Activated CD8-positive, alpha-beta T cell treated with anti-CD3 and anti-CD28 coated beads, Interleukin-2, amount 10 ng/mL, durations not matched to agents 7 days and 5 days (primary cell): ENCODE measurements around the gene LIFR. TPM values are rescaled to one million over a fixed set of nuclear protein-coding genes. Genes with fewer than 3 reads are reported as not detected.

ENCODE experiments used
- ATAC-seq: fragments of 150-1000 bp; cut with Tn5 transposase; one replicate; pipeline ENCODE4 v1.10.0; 2021; ENCODE audit warnings: moderate library complexity
- CTCF ChIA-PET: fragments of 350-600 bp; sonication (Branson Sonifier 250); formaldehyde crosslinking; loops from one replicate; lab custom pipeline; 2021; ENCODE audit warnings: antibody characterized with exemption; lab: Charles Lee
- POLR2A ChIA-PET: fragments of 350-600 bp; sonication (Branson Sonifier 250); formaldehyde crosslinking; loops from one replicate; lab custom pipeline; 2021; ENCODE audit warnings: antibody characterized with exemption; lab: Charles Lee
- DNase-seq: peaks from one replicate; pipeline ENCODE4 v3.0.0-alpha.2; 2020
- H3K27ac Mint-ChIP-seq: one replicate; pipeline ENCODE4 v1.8.0; 2021; ENCODE audit warnings: mild to moderate bottlenecking, mixed read lengths
- H3K27me3 Mint-ChIP-seq: one replicate; pipeline ENCODE4 v1.8.0; 2021; ENCODE audit warnings: low read depth, mixed read lengths
- H3K36me3 Mint-ChIP-seq: one replicate; pipeline ENCODE4 v1.8.0; 2021; ENCODE audit warnings: low read depth, mixed read lengths
- H3K4me1 Mint-ChIP-seq: one replicate; pipeline ENCODE4 v1.8.0; 2021; ENCODE audit warnings: low read depth, mixed read lengths
- H3K4me3 Mint-ChIP-seq: one replicate; pipeline ENCODE4 v1.8.0; 2021; ENCODE audit warnings: mild to moderate bottlenecking, mixed read lengths
- H3K9me3 Mint-ChIP-seq: one replicate; pipeline ENCODE4 v1.8.0; 2022; ENCODE audit warnings: mixed read lengths; ENCODE audit not compliant: insufficient read depth
- total RNA-seq, 2 experiments: library from RNA; stranded (reverse); gene quantifications; one replicate each; pipeline ENCODE4 v1.2.3, GENCODE V29; 2021

LIFR gene
- total RNA-seq, 2 experiments from 2014 or later = not detected

DNA sequence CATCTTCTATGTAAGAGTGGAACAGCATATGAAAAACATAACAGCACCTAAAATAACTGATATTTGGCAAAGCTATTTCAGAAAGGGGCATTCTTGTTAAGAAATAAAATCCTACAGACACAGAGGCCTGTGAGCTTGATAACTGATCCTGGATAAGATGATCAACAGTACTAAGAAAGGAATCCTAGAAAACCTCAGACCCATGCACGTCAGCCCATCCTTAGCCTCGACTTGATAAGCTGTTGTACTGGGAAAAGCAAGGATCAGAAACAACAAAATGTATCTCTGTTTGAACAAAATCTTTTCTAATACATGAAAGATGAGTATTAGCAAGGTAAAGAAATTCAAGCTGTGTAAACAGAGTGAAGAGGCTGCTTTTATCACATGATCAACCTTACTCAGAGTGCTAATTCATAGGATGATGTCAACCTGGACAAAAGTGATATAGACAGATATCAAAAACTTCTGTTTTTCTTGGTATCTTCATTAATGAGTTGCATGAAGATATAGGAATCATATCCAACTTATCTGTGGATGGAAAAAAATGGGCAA is 15.2 kb downstream of the LIFR start:
- H3K27me3 Mint-ChIP-seq = peaks cover 22% of the 10 kb centered on the region
- no peaks in the 10 kb centered on the region for H3K4me1 Mint-ChIP-seq
- ATAC-seq (no peak), DNase-seq (no peak)
- no peak overlapping the region for H3K4me3 Mint-ChIP-seq
- ChIA-PET POLR2A (no interaction called here), CTCF (interaction anchor here (1.3 to 3.2 kb wide), 2 partner anchors 9 to 100 kb away, joined by 5 to 15 read pairs; no protein-coding TSS in a partner anchor)
- H3K36me3 Mint-ChIP-seq = no peaks in the 10 kb centered on the region
- H3K27ac Mint-ChIP-seq = no peak overlapping the region
- H3K9me3 Mint-ChIP-seq = no peaks in the 10 kb centered on the region

DNA sequence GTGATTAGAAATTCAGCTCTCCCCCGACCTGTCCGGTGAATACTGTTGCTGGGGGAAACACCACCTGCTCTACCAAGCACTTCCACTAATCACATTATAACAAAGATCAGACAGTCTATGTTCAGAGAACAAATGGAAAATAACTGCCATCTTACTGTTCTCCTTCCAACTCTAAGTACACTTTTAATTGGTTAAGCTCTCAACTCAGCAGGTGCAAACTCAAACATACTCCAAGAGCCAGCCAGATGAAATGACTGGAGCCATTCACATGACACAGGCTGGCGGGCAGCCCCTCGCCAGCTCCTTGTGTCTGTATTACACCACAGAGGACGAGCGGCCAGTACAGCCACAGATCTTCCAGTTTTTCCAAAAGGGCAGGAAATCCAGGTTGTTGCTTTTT is 16.1 kb downstream of the LIFR start:
- POLR2A ChIA-PET = no interaction called here
- Mint-ChIP-seq H3K27ac (no peak overlapping the region), H3K9me3 (no peaks in the 10 kb centered on the region), H3K4me3 (no peak overlapping the region), H3K27me3 (peaks cover 22% of the 10 kb centered on the region), H3K36me3 (no peaks in the 10 kb centered on the region), H3K4me1 (no peaks in the 10 kb centered on the region)
- DNase-seq = no peak
- ATAC-seq = no peak
- CTCF ChIA-PET = interaction anchor here (1.3 to 3.2 kb wide), 2 partner anchors 10 to 99 kb away, joined by 5 to 15 read pairs; no protein-coding TSS in a partner anchor

DNA sequence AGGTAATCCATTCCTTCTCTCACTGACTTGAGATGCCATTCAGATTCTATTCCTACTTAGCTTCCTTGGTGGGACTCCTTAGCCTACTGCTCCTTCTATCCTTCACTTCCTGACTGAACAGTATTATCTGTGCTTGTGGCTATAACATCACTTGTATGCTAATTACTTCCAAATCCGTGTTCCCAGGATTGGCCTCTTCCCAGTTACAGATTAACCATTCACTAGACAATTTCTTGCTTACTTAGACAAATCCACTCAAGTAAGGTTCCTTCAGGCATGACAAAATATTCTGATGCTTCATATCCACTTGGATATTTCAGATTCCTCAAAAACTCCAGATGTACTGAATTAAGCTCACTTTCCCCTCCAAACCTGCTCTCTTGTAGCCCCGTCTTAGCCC is 18.3 kb downstream of the LIFR start:
- POLR2A ChIA-PET = no interaction called here
- H3K9me3 Mint-ChIP-seq = no peaks in the 10 kb centered on the region
- CTCF ChIA-PET = no interaction called here
- no peak for DNase-seq
- H3K27me3 Mint-ChIP-seq = peaks cover 25% of the 10 kb centered on the region
- H3K27ac Mint-ChIP-seq = no peak overlapping the region
- ATAC-seq = no peak
- no peak overlapping the region for H3K4me3 Mint-ChIP-seq
- no peaks in the 10 kb centered on the region for H3K36me3 Mint-ChIP-seq
- H3K4me1 Mint-ChIP-seq = no peaks in the 10 kb centered on the region

DNA sequence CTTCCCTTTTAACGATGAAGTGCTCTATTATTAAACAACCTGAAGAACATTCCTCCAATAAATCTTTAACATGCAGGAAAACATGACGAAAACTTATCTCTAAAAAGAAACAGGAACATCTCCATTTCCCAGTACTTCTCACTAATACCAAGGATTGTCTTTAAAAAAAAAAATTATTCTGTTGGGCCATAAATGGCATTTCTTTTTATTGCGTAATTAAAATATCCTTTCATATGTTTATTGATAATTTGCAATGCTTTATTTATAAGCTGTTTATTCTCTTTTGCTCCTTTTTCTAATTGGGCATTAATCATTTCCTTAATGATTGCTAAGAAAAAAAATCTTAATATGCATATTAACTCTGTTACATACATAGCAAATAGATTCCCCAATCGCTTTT is 18.9 kb downstream of the LIFR start:
- Mint-ChIP-seq H3K27me3 (peaks cover 25% of the 10 kb centered on the region), H3K4me3 (no peak overlapping the region), H3K27ac (no peak overlapping the region), H3K36me3 (no peaks in the 10 kb centered on the region), H3K9me3 (no peaks in the 10 kb centered on the region), H3K4me1 (no peaks in the 10 kb centered on the region)
- DNase-seq (no peak), ATAC-seq (no peak)
- ChIA-PET CTCF (no interaction called here), POLR2A (no interaction called here)

DNA sequence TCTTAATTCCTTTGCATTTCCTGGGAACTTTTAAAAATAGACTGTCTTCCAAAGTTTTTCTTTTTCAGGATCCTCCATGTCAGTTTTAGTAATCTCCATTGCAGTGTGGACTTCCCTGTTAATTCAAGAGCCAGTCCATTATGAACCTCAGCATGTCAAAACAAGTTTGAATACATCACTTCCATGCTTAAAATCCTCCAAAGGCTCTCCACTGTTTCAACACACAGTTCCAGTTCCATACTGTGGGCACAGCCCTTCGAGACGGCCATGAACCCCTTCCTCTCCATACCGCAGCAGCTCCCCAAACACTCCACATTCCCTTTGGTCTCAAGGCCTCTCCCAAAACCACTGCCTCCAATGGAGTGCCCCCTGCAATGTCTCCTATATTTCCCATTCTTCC is 19.5 kb downstream of the LIFR start:
- no peaks in the 10 kb centered on the region for H3K9me3 Mint-ChIP-seq
- no peak for DNase-seq
- ChIA-PET POLR2A (no interaction called here), CTCF (no interaction called here)
- H3K4me1 Mint-ChIP-seq = no peaks in the 10 kb centered on the region
- no peaks in the 10 kb centered on the region for H3K36me3 Mint-ChIP-seq
- no peak for ATAC-seq
- H3K4me3 Mint-ChIP-seq = no peak overlapping the region
- H3K27ac Mint-ChIP-seq = no peak overlapping the region
- peaks cover 28% of the 10 kb centered on the region for H3K27me3 Mint-ChIP-seq

DNA sequence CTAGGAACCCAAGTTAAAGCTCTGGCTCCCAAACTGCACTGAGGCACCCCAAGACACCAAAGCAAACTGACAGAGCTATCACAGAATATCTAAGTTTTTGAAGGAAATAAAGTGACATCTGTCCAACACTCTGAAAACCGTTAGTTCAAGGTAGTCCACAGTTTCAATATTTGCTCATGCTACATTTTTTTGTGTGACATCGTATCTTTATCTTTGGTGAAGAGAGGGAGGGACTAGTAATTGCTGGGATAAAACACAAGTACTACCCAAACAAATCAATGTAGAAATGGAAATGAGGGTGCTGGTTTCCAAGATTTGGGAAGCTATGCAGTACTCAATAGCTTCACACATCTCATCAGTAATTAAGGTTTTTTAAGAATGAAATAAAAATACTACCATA is 20.6 kb downstream of the LIFR start:
- Mint-ChIP-seq H3K27ac (no peak overlapping the region), H3K9me3 (no peaks in the 10 kb centered on the region), H3K4me3 (no peak overlapping the region), H3K4me1 (no peaks in the 10 kb centered on the region), H3K36me3 (no peaks in the 10 kb centered on the region), H3K27me3 (peaks cover 27% of the 10 kb centered on the region)
- ChIA-PET CTCF (no interaction called here), POLR2A (no interaction called here)
- DNase-seq (no peak), ATAC-seq (no peak)

DNA sequence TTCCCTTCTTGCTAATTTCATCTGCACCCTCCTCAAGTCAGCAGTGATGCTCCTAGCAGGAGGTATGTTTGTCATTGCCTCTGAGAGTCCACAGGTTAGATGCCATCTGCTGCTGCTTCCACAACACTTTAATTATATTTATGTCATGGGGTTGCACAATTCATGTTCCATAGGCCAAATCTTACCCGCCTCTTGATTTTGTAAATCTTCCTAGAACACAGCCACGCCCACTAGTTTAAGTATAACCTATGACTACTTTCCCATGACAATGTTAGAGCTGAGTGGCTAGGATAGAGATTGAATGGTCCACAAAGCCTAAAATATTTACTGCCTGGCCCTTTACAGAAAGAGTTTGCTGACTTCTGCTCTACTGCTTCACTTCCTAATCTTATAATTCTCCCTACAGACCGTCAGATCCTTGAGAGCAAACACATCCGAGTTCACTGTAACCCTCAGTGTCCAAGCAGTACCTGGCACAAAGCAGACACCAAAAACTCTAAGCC is 21.1 kb downstream of the LIFR start:
- DNase-seq (no peak), ATAC-seq (no peak)
- no peaks in the 10 kb centered on the region for H3K9me3 Mint-ChIP-seq
- no peaks in the 10 kb centered on the region for H3K36me3 Mint-ChIP-seq
- POLR2A ChIA-PET = no interaction called here
- no peak overlapping the region for H3K27ac Mint-ChIP-seq
- H3K4me3 Mint-ChIP-seq = no peak overlapping the region
- H3K4me1 Mint-ChIP-seq = no peaks in the 10 kb centered on the region
- H3K27me3 Mint-ChIP-seq = peaks cover 28% of the 10 kb centered on the region
- CTCF ChIA-PET = no interaction called here

DNA sequence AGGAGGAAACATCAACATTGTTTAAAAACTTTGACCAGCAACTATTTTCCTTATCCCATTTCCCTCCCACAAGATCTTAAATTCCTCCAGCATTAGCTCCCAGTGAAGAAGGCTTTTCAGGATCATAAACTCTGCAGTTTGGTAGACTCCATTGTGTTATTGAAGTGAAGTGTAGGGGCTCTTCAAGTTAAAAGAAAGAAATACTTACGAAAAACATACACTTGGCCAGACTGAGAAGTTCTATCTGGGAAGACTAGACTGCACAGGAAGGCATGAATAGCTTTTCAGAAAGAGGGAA is 22.3 kb downstream of the LIFR start:
- DNase-seq (no peak), ATAC-seq (no peak)
- H3K36me3 Mint-ChIP-seq = no peaks in the 10 kb centered on the region
- H3K27ac Mint-ChIP-seq = no peak overlapping the region
- peaks cover 28% of the 10 kb centered on the region for H3K27me3 Mint-ChIP-seq
- no peaks in the 10 kb centered on the region for H3K4me1 Mint-ChIP-seq
- ChIA-PET POLR2A (no interaction called here), CTCF (no interaction called here)
- H3K4me3 Mint-ChIP-seq = no peak overlapping the region
- H3K9me3 Mint-ChIP-seq = no peaks in the 10 kb centered on the region

DNA sequence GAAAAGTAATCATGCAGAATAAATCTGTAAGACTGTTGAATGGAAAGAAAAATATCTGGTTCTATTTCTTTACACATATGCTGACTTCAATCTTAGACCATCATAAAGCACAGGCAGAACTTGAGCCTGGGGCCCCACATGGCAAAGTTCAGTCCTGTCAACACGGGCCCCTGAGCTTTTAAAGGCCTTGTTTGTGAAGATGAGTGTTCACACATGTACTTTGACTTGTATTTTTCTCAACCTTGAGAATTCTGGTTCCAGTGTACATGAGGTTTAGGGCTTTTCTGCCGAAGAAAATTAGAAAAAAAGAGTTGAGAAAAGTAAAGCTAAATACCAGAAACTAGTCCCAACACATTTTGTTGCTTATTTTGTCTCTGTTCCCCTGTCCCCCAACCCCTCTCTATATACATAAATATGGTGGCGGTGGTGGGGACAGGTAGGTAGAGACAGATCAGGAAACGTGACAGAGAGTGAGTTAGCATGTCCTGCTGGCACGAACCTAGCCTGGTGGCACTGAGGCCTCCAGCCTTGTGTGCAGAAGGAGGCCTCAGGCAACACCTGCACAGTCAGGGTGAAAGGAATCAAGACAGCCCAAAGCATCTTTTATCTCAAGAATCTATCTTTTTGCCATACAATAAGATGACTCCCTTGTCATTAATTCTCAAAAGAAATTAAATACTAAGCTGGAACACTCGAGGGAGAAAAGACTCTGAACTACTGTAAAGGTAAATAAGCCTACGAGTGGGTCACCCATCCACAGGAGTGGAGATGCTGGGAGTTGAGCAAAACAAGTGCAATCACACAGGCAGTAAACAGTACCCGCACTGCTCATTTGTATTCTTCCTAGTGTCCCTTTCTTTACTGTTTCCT is 22.9 kb downstream of the LIFR start:
- Mint-ChIP-seq H3K4me3 (no peak overlapping the region), H3K36me3 (no peaks in the 10 kb centered on the region), H3K4me1 (no peaks in the 10 kb centered on the region), H3K27ac (no peak overlapping the region), H3K27me3 (peaks cover 26% of the 10 kb centered on the region), H3K9me3 (no peaks in the 10 kb centered on the region)
- ATAC-seq = no peak
- DNase-seq = no peak
- ChIA-PET CTCF (no interaction called here), POLR2A (no interaction called here)

DNA sequence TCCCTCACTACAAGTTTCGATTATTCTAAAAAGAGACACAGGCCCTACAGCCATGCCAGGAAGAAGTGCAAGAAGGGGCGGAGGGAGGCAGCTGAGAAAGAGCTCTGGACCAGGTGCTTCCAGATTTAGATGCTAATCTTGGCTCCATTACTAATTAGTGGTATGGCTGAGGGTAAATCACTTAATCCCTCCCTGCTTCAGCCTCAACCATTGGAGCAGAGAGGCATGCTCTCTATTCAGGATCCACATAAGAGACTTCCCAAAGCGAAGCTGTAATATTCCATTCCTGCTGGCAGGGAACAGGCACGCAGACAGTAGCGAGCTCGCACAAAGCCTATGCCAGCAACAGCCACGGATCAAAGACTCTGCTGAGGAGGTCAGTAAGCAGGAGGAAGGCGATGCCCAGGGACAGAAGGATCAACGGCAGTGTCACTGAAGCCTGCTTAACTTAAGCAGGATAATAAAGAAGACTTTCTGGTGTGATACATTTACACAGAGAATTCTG is 24.2 kb downstream of the LIFR start:
- ATAC-seq (no peak), DNase-seq (no peak)
- Mint-ChIP-seq H3K27ac (no peak overlapping the region), H3K36me3 (no peaks in the 10 kb centered on the region), H3K4me1 (no peaks in the 10 kb centered on the region), H3K27me3 (peaks cover 25% of the 10 kb centered on the region), H3K4me3 (no peak overlapping the region), H3K9me3 (no peaks in the 10 kb centered on the region)
- POLR2A ChIA-PET = no interaction called here
- CTCF ChIA-PET = no interaction called here

DNA sequence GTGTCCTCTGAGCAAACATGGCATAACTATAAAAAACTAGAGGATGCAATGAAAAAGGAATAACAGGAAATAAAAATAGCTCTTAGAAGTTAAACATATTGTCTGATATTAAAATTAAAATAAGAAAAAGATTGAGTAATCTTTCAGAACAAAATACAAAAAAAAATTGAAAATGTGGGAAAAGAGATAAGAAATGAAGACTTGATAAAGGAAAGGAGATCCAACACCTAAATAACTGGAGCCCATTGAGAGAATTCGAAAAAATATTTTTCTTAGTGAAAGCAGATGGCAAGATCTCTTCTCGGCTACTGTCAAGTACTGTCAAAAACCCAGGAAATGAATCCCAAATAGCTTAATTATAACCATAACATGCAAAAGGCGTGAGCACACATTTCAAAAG is 24.9 kb downstream of the LIFR start:
- H3K36me3 Mint-ChIP-seq = no peaks in the 10 kb centered on the region
- H3K4me1 Mint-ChIP-seq = no peaks in the 10 kb centered on the region
- DNase-seq (no peak), ATAC-seq (no peak)
- POLR2A ChIA-PET = no interaction called here
- H3K4me3 Mint-ChIP-seq = no peak overlapping the region
- no peaks in the 10 kb centered on the region for H3K9me3 Mint-ChIP-seq
- H3K27ac Mint-ChIP-seq = no peak overlapping the region
- H3K27me3 Mint-ChIP-seq = peaks cover 26% of the 10 kb centered on the region
- CTCF ChIA-PET = no interaction called here

DNA sequence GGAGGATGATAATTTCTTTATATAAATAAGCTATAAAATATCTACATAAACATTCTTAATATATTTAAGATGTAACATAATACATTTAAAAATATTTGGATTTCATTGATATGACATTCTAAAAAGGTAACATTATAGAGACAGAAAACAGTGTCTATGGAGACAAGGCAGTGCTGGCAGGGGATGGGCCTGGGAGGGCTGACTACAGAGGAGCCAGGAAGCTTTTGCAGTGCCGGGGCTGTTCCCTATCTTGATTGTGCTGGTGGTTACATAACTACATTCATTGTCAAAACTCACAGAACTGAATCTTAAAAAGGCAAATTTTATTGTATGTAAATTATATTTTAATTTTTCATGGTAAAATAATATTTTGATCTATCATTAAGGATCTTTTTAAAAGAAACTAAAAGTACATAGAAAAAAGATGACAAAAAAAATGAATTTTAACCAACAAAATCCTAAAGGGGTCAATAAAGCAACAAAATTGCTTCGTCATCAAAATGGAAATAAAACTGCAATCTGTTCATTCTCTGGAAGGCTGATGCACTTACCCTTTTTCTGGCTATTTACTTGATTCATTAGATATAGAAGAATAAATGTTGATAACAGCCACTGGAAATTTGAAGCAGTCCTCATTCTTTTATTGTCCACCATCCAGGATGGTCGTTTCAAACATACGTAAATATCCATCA is 26.3 kb downstream of the LIFR start:
- POLR2A ChIA-PET = no interaction called here
- Mint-ChIP-seq H3K27me3 (peaks cover 28% of the 10 kb centered on the region), H3K36me3 (no peaks in the 10 kb centered on the region), H3K4me1 (no peaks in the 10 kb centered on the region), H3K4me3 (no peak overlapping the region), H3K27ac (no peak overlapping the region), H3K9me3 (no peaks in the 10 kb centered on the region)
- ATAC-seq (no peak), DNase-seq (no peak)
- CTCF ChIA-PET = interaction anchor here (1.2 kb wide), 1 partner anchor 88 kb away, joined by 3 read pairs; no protein-coding TSS in a partner anchor
